Activated CD8-positive, alpha-beta memory T cell treated with anti-CD3 and anti-CD28 coated beads for 36 hours (primary cell): Measurements from ENCODE around the gene CYP2D6. TPM values are rescaled to one million over a fixed set of nuclear protein-coding genes. Genes with fewer than 3 reads are reported as not detected.
"Not testable (repeated sequence)": the region's sequence is repeated elsewhere in the genome, so short reads cannot be mapped to it uniquely, and the experiment has no call there.

Experiments used
- CTCF ChIA-PET: fragments of 350-600 bp; sonication (Branson Sonifier 250); formaldehyde crosslinking; loops from one replicate; lab custom pipeline; 2021; ENCODE audit warnings: antibody characterized with exemption; lab: Charles Lee
- POLR2A ChIA-PET: fragments of 350-600 bp; sonication (Branson Sonifier 250); formaldehyde crosslinking; loops from one replicate; lab custom pipeline; 2021; ENCODE audit warnings: antibody characterized with exemption; lab: Charles Lee
- total RNA-seq, 2 experiments: library from RNA; stranded (reverse); gene quantifications; one replicate each; pipeline ENCODE4 v1.2.3, GENCODE V29; 2021

CYP2D6 gene
- 1 to 10 TPM; 1.2 to 1.4 TPM for total RNA-seq

DNA sequence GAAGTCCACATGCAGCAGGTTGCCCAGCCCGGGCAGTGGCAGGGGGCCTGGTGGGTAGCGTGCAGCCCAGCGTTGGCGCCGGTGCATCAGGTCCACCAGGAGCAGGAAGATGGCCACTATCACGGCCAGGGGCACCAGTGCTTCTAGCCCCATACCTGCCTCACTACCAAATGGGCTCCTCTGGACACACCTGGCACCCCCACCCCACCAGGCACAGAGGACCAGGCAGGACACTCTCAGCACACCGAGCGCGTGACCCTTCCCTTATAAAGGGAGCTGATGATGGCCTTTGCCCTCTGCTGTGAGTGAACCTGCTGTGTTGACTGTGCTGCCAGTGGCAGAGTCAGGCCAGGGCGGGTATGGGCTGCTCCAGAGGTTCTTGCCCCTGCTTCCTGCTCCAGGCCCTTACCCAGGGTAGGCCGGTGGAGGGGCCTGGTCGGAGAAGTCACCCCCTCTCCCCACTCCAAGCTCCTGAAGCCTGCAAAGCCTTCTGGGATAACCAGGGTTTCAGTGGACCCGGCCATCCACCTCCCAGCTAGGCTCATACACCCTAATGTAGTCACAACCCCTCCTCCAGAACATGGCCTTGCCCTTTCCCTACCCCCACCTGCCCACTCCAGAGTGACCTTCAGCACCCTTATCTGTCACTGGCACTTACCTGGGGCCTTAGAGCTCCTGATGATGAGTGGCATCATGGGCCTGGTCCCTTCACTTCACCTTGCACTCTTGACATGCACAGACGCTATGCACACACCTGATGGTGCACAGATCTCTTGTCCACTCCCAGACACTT, at the start of gene CYP2D6:
TSS of gene CYP2D6 (minus strand) at position 172 of the 793 bp plus-strand sequence. CDS start at position 153, 19 bp downstream.
- CTCF ChIA-PET, POLR2A ChIA-PET: not testable (repeated sequence)

DNA sequence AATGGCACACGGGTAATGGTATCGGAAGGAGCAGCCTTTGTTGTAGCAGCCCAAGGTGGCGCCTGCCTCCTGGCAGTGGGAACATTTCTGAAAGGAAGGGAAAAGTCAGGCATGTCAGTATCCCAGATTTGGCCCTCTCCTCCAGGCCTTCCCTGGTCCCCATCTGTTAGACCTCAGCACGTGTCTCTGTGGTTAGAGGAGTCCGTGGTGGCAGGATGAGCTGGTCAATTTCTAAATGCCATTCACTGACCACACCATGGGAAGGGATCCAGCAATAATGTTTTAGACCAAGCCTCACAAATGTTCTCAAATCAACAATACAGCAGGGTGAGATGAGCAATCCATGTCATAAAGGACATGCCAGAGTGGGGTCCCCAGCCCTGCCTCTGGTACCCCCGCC, 49.0 kb upstream of the CYP2D6 start:
- ChIA-PET POLR2A (no interaction called here), CTCF (interaction anchor here (0.7 kb wide), 1 partner anchor 113 kb away, joined by 3 read pairs; no protein-coding TSS in a partner anchor)

DNA sequence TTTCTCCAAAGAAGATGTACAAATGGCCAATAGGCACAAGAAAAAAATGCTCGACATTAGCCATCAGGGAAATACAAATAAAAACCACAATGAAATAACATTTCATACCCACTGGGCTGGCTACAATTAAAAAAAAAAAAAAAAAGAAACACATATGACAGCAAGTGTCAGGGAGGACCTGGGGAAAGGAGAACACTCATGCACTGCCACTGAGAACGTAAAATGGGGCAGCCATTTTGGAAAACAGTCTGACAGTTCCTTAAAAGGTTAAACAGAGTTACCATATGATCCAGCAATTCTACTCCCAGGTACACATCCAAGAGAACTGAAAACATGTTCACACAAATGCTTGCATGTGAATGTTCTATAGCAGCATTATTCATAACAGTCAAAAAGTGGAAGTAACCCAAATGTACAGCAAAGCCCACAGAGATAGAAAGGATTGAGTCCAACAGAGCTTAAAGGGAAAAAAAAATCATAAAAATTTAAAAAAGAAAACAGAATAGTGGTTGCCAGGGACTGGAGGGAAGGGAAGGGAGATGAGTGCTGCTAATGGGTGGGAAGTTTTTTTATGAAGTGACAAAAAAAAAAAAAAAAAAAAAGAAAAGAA, 48.4 kb upstream of the CYP2D6 start:
- CTCF ChIA-PET = interaction anchor here (0.7 kb wide), 3 partner anchors 9 to 184 kb away, joined by 3 to 6 read pairs (median 3); no protein-coding TSS in a partner anchor
- POLR2A ChIA-PET = no interaction called here

DNA sequence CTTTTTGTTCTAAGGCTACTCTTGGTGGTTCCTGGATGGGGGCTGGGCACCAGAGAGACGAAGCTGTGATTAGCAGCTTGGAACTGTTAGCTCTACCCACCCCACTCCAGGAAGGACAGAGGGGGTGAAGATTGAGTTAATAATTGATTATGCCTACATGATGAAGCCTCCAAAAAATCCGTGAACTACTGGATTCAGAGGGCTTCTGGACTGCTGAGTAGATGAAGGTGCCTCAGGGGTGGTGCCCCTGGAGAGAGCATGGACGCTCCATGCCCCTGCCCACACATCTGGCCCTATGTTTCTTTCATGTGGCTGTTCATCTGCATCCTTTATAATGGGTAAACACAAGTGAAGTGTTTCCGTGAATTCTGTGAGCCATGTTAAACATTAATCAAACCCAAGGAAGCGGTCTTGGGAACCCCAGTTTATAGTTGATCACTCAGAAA, 47.3 kb upstream of the CYP2D6 start:
- ChIA-PET POLR2A (no interaction called here), CTCF (interaction anchor here (0.7 kb wide), 1 partner anchor 12 kb away, joined by 4 read pairs; no protein-coding TSS in a partner anchor)

DNA sequence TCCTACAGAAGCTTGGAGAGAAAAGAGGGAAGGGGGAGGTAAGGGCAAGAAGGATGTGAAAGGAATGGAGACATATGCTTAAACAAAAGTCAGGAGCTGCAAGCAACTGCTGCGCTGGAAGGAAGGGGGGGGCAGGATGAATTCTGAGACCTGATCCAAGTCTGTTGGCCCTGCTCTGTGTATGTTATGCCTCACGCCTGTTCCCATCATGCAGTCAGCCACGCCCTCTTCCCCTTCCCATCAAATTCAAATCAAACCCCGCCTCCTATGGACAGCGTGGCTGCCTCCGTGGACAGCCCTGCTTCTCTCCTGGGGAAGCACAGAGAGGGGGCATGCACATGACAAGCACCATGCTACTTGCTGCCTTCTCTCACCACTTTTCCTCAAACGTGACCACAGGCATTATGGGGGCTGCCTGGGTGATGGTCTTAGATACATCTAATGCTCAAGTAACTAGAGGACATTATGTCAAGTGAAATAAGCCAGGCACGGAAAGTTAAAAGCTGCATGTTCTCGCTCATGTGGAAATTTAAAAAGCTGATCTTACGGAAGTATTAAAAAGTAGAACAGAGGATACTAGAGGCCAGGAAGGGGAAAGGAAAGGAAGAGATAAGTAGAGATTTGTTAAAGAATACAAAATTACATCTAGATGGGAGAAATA, 45.8 kb upstream of the CYP2D6 start:
- POLR2A ChIA-PET = no interaction called here
- CTCF ChIA-PET = interaction anchor here (0.6 kb wide), 1 partner anchor 556 kb away, joined by 3 read pairs; no protein-coding TSS in a partner anchor

DNA sequence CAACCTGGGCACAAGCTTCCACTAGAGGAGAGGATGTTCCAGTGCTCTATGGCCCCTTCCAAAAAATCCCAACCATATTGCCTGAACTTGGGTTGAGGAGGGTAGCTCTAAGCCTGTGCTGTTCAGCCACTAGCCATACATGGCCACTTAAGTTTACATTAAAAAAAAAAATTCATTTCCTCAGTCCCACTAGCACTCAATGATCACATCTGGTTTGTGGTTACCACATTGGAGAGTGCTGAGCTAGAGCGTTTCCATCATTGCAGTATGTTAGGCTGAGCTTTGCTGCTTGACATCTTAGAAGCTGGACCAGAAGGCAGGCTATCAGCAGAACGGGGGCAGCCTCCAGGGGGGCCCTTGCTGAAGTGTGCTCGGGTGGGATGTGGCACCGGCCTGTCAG, 43.5 kb upstream of the CYP2D6 start:
- ChIA-PET POLR2A (interaction anchor here (0.8 kb wide), 1 partner anchor 31 kb away, joined by 3 read pairs; no protein-coding TSS in a partner anchor), CTCF (interaction anchor here (0.7 to 1.3 kb wide), 4 partner anchors 133 to 270 kb away, joined by 3 to 4 read pairs (median 3); no protein-coding TSS in a partner anchor)

DNA sequence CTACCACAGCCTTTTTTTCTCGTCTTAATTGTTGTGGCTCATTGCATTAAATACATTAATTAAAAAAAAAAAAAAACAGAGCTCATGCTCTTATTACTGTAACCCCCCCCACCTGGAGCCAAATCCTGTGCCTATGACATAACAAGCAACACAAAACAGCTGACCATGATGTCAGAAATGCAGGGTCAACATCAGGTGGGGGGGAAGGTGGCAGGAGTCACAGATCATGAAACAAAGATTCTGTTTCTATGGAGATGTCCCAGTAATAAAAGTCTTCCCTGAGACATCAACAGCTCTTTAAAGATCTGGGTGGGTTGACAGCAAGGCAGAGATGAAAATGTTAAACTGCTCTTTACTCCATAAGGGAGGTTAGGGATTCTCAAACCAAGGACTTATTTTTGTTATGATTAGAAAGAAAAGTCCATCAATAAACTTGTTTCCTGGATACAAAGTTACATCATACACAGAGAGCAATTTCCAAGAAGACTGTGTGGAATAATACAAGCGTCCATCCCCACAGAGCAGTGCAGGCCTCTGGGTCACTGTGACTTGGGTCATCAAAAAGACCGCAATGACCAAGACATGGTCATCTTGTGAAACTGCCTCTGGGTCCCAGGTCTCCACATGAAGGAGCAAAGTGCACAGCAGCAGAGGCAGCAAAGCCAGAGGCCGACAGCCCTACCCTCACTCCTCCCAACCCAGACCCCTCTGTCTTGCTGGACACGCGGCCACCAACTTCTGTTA, 42.7 kb upstream of the CYP2D6 start:
- ChIA-PET CTCF (interaction anchor here (1.1 to 1.2 kb wide), 2 partner anchors 71 to 270 kb away, joined by 3 read pairs; no protein-coding TSS in a partner anchor), POLR2A (interaction anchor here (0.7 kb wide), 1 partner anchor 314 kb away, joined by 3 read pairs; no protein-coding TSS in a partner anchor)

DNA sequence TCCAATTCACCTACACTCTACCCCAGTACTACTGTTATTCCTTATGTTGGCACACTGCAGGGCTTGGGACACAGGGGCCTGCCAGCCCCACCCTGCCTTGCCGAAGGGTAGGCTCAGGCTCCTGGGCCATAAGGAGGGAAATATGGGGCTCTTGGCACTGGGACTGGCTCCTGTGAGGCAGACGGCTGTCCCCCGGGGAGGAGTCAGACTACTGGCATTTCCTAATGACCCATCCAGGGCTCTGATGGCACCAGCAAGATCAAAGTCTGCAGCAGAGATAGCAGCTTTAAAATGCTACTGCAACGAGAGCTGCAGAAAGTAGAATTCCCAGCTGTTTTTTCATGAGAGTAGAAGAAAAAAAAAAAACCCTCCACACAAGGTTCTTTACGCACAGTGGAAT, 42.2 kb upstream of the CYP2D6 start:
- CTCF ChIA-PET = interaction anchor here (1.1 kb wide), 1 partner anchor 70 kb away, joined by 3 read pairs; no protein-coding TSS in a partner anchor
- POLR2A ChIA-PET = interaction anchor here (0.6 to 0.7 kb wide), 2 partner anchors 266 to 313 kb away, joined by 3 read pairs; no protein-coding TSS in a partner anchor

DNA sequence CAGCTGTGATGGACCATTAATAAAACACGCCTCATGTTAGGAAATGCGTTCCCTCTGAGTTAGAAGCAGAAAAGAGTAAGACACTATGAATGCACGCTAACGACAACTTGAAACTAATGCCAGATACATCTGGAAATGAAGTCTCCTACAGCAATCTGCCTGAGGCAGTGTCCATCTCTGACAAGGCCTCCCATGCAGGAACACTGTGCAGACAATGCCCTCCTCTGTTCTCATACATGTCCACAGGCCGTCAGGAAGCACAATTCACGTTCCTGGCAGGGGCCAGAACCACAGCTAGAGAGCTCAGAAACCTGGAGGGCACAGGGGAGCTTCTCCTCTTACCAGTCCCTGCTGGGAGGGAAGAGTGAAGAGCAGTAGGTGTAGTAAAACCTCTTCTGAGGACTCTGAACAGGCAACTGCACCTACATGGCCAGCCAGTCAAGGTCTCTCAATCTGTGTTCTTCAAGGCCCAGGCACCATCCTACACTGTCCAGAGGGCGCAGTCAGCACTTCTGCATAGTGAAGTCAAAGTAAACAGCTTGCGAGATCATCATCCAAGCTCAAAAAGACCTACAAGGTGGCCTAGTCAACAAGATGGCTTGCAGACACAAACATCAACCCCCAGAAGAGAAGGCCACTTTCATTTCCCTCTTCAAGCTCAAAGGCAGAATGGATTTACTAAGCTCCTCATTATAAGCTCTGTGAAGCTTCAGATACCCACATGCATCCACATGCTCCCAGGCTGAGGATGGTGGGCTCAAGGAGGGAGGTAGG, 41.5 kb upstream of the CYP2D6 start:
- POLR2A ChIA-PET = interaction anchor here (0.6 kb wide), 2 partner anchors 10 to 267 kb away, joined by 3 to 7 read pairs; no protein-coding TSS in a partner anchor
- CTCF ChIA-PET = interaction anchor here (1.1 kb wide), 1 partner anchor 70 kb away, joined by 3 read pairs; no protein-coding TSS in a partner anchor

DNA sequence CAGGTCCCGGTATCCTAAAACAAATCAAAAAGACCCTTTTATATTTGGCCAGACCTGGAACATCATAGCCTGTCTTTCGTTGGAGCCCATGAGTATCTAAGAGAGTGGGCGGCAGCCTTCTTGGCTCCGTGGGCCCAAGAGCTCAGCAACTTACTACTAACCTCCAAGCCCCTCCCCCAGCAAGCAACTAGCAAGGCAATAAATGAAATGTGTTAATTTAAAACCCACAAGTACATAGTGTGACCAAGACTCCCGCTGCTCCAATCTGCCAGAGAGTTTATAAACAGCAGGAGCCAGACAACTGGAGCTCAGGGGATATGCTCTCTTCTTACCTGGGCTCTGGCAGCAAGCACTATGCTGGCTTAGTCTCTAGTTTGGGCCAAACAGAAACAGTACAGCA, 40.8 kb upstream of the CYP2D6 start:
- POLR2A ChIA-PET = no interaction called here

DNA sequence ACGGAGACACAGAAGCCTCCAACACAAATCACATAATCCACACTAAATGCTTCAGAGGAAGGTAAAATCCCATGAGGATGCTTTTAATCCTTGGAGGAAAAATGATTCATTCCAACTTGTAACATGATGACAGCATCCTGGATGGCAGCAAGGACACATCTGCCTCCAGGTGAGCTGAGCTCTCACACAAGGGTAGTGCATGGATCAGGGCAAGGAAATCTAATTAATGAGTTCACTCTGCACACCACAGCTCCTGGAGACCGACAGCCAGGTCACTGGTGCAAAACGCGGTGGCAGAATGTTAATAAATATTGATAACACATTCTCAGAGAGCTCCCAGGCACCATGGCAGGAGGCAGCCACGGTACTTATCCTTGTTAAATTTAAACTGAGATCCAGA, 40.3 kb upstream of the CYP2D6 start:
- POLR2A ChIA-PET = interaction anchor here (1.1 kb wide), 1 partner anchor 273 kb away, joined by 5 read pairs; no protein-coding TSS in a partner anchor
- CTCF ChIA-PET = interaction anchor here (0.8 to 2.5 kb wide), 3 partner anchors 245 to 273 kb away, joined by 3 to 32 read pairs (median 7); no protein-coding TSS in a partner anchor

More for the DNA sequence above, 40.8 kb upstream of the CYP2D6 start:
- CTCF ChIA-PET = interaction anchor here (2.1 to 2.5 kb wide), 2 partner anchors 266 to 273 kb away, joined by 7 to 32 read pairs; no protein-coding TSS in a partner anchor

DNA sequence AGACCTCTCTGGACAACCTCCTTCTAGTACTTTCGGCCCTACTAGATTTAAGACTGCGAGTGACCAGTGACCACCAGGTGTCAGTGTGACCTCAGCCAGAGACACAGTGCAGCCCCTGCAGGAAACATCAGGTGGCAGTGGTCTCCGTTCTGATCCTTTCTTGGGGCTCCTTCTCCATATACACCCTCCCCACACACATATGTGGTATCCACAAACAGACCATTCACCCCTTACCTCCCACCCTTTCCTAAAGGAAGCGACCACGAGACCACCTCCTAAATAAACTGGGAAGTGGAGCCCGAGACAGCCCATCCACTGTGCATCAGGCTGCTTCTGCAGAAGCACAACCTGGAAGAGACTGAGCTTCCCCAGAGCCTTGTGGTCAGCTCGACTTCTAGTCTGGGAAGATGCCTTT, 38.5 kb upstream of the CYP2D6 start:
- CTCF ChIA-PET = interaction anchor here (0.6 to 2.5 kb wide), 10 partner anchors 9 to 275 kb away, joined by 3 to 32 read pairs (median 3); no protein-coding TSS in a partner anchor
- POLR2A ChIA-PET = no interaction called here

DNA sequence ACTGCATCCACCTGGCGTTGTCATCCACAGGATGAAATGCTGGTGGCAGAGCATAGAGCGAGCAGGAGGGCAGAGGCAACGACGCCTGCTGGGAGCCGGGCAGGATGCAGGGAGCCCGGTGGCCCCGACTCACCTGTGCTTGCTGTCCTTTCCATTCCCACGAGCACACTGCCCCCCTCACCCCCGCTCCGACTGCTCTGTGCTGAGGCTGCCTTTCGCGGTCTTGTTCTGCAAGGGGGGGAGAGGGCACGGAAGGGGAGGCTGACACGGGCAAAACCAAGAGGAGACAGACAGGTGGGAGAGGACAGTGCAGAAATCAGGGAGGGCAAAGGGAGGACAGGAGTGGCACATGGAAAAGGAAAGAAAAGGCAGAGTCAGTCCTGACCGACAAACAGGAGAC, 37.9 kb upstream of the CYP2D6 start:
- ChIA-PET POLR2A (no interaction called here), CTCF (interaction anchor here (1.1 kb wide), 1 partner anchor 267 kb away, joined by 4 read pairs; no protein-coding TSS in a partner anchor)

DNA sequence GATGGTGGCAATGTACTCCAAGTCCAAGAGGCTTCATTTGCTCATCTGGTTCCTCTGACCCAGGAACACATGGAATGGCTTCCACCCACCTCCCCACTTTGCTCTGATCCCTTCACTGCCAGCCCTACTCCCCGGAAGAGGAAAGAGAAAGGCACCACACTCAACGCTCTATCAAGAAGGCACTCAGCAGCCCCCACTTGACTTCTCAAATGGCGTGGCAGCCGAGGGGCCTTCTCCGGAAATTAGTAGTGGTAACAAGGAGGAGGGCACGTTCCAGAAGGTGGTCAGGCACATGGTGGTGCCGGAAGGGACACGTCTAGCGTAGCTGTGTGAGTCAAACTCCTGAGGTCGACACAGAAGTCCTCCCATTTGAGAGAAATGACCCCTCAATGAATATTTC, 36.5 kb upstream of the CYP2D6 start:
- ChIA-PET CTCF (interaction anchor here (1.0 kb wide), 1 partner anchor 306 kb away, joined by 4 read pairs; no protein-coding TSS in a partner anchor), POLR2A (no interaction called here)

DNA sequence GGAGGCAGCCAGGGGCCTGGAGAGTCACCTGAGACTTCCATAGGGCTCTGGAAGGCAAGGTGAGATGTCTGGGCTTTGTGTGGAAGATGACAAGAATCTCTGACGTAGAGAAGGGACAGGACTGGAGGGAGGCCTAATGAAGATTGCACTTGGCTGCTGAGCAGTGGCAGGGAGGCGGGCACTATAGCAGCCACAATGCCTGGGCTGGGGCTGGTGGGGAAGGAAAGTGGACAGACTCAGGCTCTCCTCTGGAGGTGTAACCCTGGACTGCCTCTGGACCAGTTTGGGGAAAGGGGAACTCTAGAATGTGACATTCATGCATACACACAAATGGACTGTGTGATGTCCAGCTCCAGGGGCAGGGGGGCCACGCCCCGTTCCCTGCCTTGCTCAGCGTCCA, 34.3 kb upstream of the CYP2D6 start:
- ChIA-PET CTCF (no interaction called here), POLR2A (no interaction called here)

DNA sequence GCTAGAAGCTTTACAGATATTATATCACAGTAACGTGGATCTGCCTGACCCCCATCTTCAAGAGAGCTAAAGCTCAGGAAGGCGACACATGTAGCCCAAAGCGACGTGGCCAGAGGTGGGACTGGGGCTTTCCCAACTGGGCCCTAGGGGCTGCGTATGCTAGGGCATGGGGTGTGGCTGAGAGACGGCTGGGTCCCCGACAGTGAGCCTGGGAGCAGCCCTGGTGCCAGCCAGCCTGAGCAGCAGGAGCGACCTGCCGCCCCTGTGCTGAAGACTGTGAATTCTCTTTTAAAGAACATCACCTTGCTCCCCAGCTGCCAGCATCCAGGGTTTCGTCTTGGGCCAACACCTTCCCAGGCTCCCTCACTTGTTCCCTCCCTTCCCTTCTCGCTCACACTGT, 32.9 kb upstream of the CYP2D6 start:
- CTCF ChIA-PET = no interaction called here

More for the DNA sequence above, 32.9 kb upstream of the CYP2D6 start:
- POLR2A ChIA-PET = no interaction called here
